ENCODE data around the gene EXPH5. TPM values are rescaled to one million over a fixed set of nuclear protein-coding genes. Genes with fewer than 3 reads are reported as not detected.

The EXPH5 gene
- total and polyA plus RNA-seq, 9 of the 15 experiments (the other 6 are each of a cell fraction or from before 2014, with no cell fraction given): 1.3 to 8.5 (median 4.8) TPM

- TF ChIP-seq, protein P1, sequence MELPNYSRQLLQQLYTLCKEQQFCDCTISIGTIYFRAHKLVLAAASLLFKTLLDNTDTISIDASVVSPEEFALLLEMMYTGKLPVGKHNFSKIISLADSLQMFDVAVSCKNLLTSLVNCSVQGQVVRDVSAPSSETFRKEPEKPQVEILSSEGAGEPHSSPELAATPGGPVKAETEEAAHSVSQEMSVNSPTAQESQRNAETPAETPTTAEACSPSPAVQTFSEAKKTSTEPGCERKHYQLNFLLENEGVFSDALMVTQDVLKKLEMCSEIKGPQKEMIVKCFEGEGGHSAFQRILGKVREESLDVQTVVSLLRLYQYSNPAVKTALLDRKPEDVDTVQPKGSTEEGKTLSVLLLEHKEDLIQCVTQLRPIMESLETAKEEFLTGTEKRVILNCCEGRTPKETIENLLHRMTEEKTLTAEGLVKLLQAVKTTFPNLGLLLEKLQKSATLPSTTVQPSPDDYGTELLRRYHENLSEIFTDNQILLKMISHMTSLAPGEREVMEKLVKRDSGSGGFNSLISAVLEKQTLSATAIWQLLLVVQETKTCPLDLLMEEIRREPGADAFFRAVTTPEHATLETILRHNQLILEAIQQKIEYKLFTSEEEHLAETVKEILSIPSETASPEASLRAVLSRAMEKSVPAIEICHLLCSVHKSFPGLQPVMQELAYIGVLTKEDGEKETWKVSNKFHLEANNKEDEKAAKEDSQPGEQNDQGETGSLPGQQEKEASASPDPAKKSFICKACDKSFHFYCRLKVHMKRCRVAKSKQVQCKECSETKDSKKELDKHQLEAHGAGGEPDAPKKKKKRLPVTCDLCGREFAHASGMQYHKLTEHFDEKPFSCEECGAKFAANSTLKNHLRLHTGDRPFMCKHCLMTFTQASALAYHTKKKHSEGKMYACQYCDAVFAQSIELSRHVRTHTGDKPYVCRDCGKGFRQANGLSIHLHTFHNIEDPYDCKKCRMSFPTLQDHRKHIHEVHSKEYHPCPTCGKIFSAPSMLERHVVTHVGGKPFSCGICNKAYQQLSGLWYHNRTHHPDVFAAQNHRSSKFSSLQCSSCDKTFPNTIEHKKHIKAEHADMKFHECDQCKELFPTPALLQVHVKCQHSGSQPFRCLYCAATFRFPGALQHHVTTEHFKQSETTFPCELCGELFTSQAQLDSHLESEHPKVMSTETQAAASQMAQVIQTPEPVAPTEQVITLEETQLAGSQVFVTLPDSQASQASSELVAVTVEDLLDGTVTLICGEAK (IDR thresholded peaks at IDR 0.05): peak; percentile 61
- TF ChIP-seq, protein P1 (CRISPR knock-in tag; IDR thresholded peaks at IDR 0.05): no peak
- TF ChIP-seq ATF1 (CRISPR knock-in tag; IDR thresholded peaks at IDR 0.05) (no peak), ATF1 (tag; IDR thresholded peaks at IDR 0.05) (peak; percentile 69), LEF1 (IDR thresholded peaks at IDR 0.05) (0 out of 2 replicates have a peak, but pooled peaks have one; percentile 46), TCF7L2 (IDR thresholded peaks at IDR 0.05; ENCODE audit: low read depth, low read length) (no peak)
These were observed 41.7 kb downstream of the EXPH5 start (continued) for GRCh38 chr11:108551651-108552462.
